GM21526 (cell line): ENCODE data around the gene CDK2.
A peak's percentile ranks its signal among the peaks of the same experiment; 100 is the strongest.
"Not testable (repeated sequence)": the region's sequence is repeated elsewhere in the genome, so short reads cannot be mapped to it uniquely, and the experiment has no call there.

ENCODE experiments used
- ATAC-seq: cut with Tn5 transposase; IDR thresholded peaks from one replicate; pipeline ENCODE4 v1.9.1; 2021; ENCODE audit warnings: moderate library complexity; ENCODE audit not compliant: unreplicated experiment, low FRiP score

Gene CDK2

DNA sequence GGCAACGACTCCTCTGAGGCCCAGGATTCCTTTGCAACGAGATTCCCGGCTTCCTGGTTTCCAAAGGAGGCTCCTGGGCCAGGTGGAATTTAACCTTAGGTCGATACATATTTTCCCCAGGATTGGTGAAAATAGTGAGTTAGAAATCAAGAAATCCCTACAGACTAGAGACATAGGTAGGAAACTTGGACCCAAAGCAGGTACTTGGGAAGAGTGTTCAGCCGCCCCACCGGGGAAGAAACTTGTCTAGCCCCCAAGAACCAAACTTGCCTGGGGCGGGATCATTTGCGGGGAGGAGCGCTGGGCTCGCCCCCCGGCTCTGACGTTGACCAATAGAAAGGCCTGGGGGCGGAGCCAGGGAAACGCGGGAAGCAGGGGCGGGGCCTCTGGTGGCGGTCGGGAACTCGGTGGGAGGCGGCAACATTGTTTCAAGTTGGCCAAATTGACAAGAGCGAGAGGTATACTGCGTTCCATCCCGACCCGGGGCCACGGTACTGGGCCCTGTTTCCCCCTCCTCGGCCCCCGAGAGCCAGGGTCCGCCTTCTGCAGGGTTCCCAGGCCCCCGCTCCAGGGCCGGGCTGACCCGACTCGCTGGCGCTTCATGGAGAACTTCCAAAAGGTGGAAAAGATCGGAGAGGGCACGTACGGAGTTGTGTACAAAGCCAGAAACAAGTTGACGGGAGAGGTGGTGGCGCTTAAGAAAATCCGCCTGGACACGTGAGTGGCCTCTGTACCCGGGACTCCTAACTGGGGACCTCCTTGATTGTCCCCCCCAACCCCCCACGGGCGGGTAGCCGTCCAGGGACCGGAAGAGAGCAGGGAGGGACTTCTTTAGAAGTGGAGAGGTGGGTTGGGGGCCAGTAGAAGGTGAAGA lies at the start of gene CDK2:
Gene CDK2, plus strand, starts transcription at position 423 of the 874 bp plus-strand sequence. Its CDS starts 179 bp downstream, at position 602.
- ATAC-seq, result peak; percentile 83

DNA sequence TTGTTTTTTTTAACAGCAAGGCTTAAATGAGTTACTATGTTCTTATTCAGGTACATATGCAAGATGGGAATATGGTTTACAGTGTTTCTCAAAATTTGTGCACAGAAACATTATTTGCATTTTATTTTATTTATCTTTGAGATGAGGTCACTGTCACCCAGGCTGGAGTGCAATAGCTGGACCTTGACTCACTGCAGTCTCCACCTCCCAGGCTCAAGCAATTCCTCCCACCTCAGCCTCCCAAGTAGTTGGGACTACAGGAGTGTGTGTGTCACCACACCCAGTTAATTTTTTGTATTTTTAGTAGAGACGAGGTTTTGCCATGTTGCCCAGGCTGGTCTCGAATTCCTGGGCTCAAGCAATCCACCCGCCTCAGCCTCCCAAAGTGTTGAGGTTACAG lies 47.6 kb upstream of the CDK2 start:
- ATAC-seq, result not testable (repeated sequence)

DNA sequence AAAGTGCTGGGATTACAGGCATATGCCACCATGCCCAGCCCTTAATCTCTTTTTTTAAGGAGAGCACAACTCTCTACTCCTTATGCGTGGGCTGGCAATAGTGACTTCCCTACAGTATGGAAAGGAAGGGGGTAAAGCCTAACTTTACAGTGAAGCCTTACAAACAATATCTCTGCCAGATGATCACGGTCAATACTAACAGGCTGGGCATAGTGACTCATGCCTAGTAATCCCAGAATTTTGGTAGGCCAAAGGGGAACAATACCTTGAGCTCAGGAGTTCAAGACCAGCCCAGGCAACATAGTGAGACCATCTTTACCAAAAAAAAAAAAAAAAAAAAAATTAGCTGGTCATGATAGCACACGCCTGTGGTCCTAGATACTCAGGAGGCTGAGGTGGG lies 44.5 kb upstream of the CDK2 start:
- ATAC-seq, result no peak

- not testable (repeated sequence) for ATAC-seq
These were observed 43.0 kb upstream of the CDK2 start for GRCh38 chr12:55923648-55924047.

DNA sequence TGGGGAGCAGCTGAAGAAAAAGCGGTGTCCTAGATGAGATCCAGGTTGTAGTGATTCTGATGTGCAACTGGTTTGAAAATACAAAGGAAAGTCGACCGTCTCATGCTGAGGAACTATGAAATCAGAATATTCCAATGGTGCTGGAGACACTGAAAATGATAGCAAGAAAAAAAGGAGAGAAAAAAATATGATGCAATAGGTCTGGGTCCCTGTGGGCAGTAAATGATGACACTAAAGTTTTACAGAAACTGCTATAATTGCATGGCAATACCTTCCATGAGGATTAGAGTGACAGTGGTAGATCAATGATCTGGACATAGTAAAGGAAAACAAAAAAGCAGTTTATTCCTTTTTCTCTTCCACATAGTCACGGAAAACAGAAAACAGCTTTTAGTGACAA lies 41.3 kb upstream of the CDK2 start:
- ATAC-seq, result no peak

GRCh38 chr12:55925870-55926737 lies 40.5 kb upstream of the CDK2 start:
- no peak for ATAC-seq

DNA sequence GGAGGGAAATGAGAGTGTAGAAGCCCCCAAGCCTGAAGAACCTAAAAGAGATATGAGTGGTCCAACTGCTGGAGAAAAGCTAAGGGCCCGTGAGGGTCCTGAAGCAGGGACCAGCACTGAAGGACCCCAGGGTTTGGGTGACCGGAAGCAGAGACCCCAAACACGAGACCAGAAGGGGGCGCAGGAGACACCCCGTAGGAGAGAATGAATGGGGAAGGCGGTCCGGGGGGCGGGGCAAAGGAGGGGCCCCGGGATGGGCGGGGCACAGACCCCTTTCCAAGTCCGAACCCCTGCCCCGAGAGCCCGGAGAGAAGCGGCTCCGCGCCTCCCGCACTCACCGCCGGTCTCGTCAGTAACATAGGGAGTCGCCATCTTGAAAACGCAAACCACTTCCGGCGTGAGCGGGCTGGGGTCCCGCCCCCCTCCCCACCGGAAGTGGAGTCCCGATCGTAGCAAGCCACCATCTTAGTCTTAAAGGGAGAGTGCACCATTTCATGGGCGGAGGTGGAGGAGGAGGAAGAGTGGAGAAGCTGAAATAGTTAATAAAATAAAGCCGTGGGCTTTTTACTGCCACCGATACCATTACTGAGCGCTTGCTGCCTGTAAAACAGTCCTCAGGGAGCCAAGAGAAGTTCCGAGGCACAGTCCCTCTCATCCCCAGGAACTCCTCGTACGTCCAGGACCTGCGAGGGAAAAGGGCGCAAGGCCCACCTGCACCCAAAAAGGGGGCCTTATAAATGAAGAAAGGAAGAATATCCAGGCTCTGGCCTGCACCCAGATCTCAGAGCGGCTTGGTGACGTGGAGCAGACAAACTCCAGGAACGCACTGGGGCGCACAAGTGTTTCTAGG lies 39.7 kb upstream of the CDK2 start:
- peak; percentile 43 for ATAC-seq

DNA sequence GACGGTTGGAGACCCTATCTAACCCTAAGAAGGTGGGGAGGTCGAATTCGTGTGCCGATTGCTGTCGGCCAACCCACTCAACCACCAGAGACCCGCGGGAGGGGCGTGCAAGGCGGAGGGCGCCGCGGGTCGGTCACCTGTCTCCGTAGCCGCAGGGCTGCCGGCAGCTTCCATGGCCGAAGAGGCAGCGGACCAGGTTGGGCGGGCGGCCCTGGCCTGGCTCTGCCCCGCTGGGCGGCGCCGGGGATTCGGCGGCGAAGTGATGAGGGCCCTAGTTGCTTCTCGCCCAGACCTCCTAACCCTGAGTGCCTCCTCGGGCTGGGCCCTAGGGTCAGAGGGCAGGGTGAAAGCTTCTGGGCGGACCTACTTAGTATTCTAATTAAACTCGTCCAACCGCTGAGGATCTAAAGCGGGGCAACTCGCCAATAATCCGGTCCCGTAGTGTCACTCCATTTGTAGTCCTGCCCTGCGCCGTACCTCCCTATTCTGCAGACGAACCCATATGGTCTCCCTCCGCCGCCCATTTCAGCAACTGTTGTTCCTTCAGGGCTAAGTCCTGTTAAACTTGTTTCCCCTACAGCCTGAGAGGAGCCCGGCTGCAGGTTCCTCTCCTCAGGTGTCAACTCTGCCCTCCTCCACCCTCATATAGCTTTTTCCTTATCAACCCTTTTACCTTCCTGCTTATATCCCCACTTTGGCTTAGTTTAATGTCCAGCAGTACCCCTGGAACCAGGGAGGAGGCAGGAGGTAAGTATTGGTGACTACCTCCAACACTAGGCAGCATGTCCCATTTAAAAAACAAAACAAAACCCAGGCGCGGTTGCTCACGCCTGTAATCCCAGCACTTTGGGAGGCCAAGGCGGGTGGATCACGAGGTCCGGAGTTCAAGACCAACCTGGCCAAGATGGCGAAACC lies 38.8 kb upstream of the CDK2 start, which contains the start of gene PYM1:
Gene PYM1, minus strand, starts transcription at position 307 of the 915 bp plus-strand sequence. Its CDS starts 133 bp downstream, at position 174.
- ATAC-seq, result peak; percentile 40

DNA sequence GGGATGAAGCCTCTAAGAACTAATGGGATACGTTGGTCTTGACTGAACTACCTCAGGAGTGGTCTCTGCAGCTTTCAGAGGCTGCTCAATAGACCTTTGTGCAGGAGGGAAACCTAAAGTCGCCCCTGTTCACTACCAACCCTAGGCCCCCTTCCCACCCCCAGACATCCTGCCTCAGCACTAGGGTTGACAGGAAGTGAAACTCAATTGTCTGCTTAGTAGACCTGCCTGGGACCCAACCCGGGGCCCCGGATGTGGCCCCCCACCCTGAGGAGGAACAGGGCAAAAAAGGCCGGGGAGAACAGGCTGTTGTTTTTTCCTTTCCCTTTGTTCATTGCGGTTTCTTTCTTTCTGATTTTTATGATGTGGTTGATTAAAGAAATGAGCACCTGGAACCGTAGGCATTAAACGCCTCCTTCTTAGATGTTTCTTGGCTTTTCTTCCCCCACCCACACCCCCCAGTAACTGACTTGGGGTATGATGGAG lies 37.3 kb upstream of the CDK2 start:
- peak; percentile 35 for ATAC-seq

DNA sequence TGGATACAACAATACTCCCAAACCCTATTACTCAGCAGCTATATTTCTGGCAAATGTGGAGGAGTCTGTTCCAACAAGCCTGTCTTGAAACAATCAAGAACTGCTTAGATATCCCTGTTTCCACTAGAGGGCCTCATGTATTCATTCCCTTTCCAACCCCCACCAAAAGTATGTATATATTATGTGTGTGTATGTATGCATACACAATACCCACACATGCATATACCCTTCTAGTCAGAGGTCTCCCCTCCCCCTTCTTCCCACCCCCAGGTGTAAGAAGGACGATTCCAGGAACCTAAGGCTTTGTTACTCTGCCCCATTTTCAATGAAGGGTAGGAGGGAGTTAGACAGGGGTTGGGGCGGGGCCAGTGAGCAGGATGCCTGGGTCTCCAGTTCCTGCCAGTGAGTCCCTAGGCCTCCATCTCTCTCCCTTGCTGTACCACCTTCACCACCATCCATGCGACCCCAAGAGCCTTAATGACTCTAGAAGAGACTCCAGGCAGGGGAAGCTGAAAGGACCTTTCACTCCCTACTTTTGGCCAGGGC lies 35.8 kb upstream of the CDK2 start, which contains the start of gene DGKA:
Gene DGKA, plus strand, starts transcription at position 392 of the 546 bp plus-strand sequence. CDS start 5,342 bp downstream, outside the sequence.
- ATAC-seq, result no peak

GRCh38 chr12:55931317-55931779 lies 35.3 kb upstream of the CDK2 start:
- no peak for ATAC-seq

- ATAC-seq, result no peak
These were observed 34.7 kb upstream of the CDK2 start for GRCh38 chr12:55931780-55932550.

GRCh38 chr12:55932551-55932910 lies 34.1 kb upstream of the CDK2 start:
- ATAC-seq, result no peak

DNA sequence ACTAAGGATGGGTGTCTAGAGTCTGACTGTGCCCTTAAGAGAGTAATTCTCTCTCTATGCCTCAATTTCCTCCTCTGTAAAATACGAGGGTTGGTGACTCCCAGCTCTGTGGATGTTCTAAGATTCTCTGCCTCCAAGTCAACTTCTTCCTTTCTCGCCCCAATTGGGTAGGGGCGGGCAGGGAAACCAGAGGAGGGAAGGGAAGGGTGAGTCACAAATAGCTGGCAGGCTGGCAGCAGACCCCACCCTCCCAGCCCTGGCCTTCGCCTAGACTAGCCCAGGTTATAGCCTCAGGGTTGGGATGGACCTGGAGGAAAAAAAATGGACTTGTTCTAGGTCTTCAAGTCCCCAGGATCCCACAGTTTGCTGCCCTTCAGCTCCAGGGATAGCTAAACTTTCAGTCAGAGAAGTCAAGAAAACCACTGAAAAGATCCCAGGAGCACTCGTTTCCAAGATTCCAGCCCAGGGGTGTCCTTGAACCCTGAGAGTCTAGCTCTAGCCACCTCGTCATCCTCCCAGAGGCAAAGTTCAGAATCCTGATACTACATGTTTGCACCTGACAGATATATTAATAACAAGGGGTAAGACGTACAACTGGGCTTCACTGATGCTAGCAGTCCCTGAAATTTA lies 33.3 kb upstream of the CDK2 start:
- ATAC-seq, result no peak

DNA sequence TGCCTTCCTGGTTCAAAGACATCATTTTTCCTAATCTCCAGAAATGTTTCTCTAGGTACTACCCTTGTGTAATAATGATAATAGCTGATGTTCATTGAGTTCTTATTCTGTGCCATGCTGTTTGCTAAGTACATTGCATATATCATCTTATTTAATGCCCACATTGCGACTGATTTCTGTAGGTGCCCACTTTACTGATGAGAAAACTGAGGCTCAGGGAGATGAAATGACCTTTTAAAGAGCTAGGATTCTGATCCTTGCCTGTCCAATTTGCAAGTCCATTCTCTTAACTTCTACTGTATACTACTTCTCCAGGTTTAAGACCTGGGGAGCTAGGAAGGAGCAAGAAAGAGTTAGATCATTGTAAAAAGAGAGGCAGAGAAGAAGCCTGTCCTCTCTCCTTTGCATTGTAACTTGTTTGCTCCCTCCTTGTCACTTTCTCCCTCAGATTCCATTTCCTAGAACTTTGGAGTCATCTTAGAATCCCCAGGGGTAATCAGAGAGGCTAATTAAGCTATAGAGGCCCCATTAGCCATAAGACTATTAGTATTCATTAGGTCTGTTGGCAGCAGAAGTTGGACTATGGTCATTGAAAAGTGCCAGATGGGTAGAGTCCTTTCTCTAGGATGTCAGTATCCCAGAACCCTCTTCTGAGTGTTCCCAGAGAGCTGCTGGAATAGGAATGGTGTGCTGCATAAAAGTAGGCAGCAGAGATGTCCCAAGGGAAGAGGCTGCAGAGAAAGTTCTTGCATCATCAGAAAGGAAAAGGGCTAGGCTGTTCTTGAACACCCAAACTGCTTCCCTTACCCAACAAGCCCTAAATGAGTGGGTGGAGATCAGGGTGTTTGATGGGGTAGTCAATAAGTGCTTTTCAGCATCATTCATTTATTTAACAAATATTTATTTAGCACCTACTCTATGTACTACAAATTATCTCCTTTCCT lies 32.6 kb upstream of the CDK2 start:
- ATAC-seq, result no peak

DNA sequence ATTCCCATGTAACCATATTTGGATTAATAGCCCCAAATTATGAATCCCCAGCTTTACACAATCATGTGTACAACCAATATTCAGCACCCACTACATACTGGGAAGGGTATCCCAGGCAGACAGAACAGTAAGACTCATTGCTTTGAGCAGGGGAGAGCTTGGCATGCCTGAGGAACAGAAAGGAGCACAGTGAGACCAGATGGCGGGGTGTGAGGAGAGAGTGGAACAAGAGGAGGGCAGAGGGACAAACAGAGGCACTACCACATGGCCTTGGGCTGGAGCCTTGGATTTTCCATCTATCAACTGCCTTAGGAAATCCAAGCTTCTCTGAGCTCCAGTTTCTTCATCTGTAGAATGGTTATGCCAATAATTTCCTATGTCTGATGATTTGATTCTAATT lies 31.9 kb upstream of the CDK2 start:
- no peak for ATAC-seq
